K562 (cell line): ENCODE measurements around the gene DAZAP1. TPM values are rescaled to one million over a fixed set of nuclear protein-coding genes. Genes with fewer than 3 reads are reported as not detected.

ENCODE experiments used
- ARID4B ChIP-seq: sonication (generic); formaldehyde crosslinking; IDR thresholded peaks from 2 replicates; pipeline ENCODE4 v1.8.0; 2022; ENCODE audit warnings: mild to moderate bottlenecking, missing genetic modification reagents
- NELFE ChIP-seq: IDR thresholded peaks from 2 replicates; pipeline ENCODE4 v1.6.1; 2011; ENCODE audit warnings: mild to moderate bottlenecking; ENCODE audit not compliant: insufficient read depth, insufficient read length
- NR3C1 ChIP-seq: sonication (generic); formaldehyde crosslinking; IDR thresholded peaks from 2 replicates; pipeline ENCODE4 v1.8.1; 2022; ENCODE audit warnings: missing genetic modification reagents
- RBM14 ChIP-seq: fragments of 200-400 bp; formaldehyde crosslinking; IDR thresholded peaks from 2 replicates; pipeline ENCODE4 v1.6.1; 2018; ENCODE audit warnings: low read depth, mild to moderate bottlenecking, low read length, moderate library complexity, borderline replicate concordance; ENCODE audit not compliant: insufficient read depth
- ZNF318 ChIP-seq, 2 experiments: fragments of 450-650 bp; IDR thresholded peaks; 2 replicates each; pipeline ENCODE4 v1.6.1; 2016; ENCODE audit warnings: mild to moderate bottlenecking in 2 of 2, borderline replicate concordance in 1 of 2, low read depth in 1 of 2, moderate library complexity in 1 of 2
- polyA plus RNA-seq, 8 experiments: library from polyadenylated mRNA; depleted of rRNA in 4 of 8; stranded (reverse) in 5 of 8; unstranded in 3 of 8; fragments of >200 nt; fragmentation: Nextera tagmentation in 2 of 8; fragmentation: Illumina TruSeq in 1 of 8; extraction: Ambion mirVana in 2 of 8; extraction: Trizol in 1 of 8; gene quantifications; 2 replicates each; pipeline versions ENCODE4 v1.2.1 to v1.2.3, GENCODE V29; 2011 to 2014; ENCODE audit warnings: inconsistent platforms in 1 of 8, missing spikeins in 1 of 8
- total RNA-seq, 7 experiments: library from RNA; depleted of rRNA in 6 of 7; stranded (reverse); fragments of >200 nt in 6 of 7; fragmentation: Illumina TruSeq in 2 of 7; extraction: Trizol in 2 of 7; gene quantifications; 2 replicates each; pipeline versions ENCODE4 v1.2.1 to v1.2.3, GENCODE V29; 2011 to 2021; ENCODE audit warnings: low replicate concordance in 1 of 7
- TF ChIP-seq, protein P1 (sequence below): fragments of 200-800 bp; sonication (Bioruptor generic); IDR thresholded peaks from 2 replicates; pipeline ENCODE4 v1.6.1; 2016; ENCODE audit warnings: missing genetic modification characterization, missing compliant biosample characterization

DAZAP1 gene
- total and polyA plus RNA-seq, 9 of the 15 experiments (the other 6 are each of a cell fraction or from before 2014, with no cell fraction given): 10.8 to 289 (median 142) TPM

DNA sequence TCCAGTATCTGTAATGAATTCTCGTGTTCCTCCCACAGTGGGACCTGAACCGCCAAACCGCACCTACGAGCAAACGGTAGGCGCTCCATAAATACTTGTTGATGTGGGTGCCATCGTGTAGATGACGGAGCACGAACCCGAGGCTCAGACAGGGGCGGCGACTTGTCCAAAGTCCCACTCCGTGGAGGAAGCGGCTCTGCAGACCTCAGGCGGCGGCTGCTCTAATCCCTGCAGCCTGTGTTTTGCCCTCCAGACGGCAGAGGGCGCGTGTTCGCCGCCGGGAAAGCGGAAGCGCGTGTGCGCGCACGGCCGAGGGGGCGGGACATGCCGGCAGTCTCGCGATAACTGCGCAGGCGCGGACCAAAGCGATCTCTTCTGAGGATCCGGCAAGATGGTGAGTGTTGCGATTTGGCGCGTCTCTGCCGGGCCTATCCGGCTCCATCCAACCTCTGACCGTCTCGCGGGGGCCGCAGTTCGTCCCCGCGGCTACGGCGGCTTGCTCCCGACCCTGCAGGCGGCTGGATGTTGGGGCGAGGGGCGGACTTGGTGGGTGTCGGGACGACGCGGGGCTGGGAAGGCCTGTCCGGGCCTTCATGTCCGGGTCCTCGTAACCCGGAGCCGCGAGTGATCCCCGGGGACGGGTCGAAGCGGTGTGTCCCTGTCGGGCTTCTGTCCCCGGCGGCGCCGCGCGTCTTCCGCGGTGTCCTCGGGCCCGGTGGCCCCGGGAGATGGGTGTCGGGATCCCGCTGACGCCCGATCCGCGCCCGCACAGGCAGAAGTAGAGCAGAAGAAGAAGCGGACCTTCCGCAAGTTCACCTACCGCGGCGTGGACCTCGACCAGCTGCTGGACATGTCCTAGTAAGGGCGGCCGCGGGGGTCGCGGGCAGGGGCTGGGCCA, 30.9 kb downstream of the DAZAP1 start, which contains the start of gene RPS15 (continued):
- TF ChIP-seq ZNF318 (IDR thresholded peaks at IDR 0.05; ENCODE audit: borderline replicate concordance in 1 of 2, low read depth in 1 of 2) (peak in 1 of 2 experiments; percentile 96; a peak in 2 of 4 replicates), RBM14 (0 out of 2 replicates have a peak, but pooled peaks have one; percentile 72), NELFE (peak; percentile 29), ARID4B (peak; percentile 81), NR3C1 (CRISPR knock-in tag) (no peak)
- TF ChIP-seq, protein P1, sequence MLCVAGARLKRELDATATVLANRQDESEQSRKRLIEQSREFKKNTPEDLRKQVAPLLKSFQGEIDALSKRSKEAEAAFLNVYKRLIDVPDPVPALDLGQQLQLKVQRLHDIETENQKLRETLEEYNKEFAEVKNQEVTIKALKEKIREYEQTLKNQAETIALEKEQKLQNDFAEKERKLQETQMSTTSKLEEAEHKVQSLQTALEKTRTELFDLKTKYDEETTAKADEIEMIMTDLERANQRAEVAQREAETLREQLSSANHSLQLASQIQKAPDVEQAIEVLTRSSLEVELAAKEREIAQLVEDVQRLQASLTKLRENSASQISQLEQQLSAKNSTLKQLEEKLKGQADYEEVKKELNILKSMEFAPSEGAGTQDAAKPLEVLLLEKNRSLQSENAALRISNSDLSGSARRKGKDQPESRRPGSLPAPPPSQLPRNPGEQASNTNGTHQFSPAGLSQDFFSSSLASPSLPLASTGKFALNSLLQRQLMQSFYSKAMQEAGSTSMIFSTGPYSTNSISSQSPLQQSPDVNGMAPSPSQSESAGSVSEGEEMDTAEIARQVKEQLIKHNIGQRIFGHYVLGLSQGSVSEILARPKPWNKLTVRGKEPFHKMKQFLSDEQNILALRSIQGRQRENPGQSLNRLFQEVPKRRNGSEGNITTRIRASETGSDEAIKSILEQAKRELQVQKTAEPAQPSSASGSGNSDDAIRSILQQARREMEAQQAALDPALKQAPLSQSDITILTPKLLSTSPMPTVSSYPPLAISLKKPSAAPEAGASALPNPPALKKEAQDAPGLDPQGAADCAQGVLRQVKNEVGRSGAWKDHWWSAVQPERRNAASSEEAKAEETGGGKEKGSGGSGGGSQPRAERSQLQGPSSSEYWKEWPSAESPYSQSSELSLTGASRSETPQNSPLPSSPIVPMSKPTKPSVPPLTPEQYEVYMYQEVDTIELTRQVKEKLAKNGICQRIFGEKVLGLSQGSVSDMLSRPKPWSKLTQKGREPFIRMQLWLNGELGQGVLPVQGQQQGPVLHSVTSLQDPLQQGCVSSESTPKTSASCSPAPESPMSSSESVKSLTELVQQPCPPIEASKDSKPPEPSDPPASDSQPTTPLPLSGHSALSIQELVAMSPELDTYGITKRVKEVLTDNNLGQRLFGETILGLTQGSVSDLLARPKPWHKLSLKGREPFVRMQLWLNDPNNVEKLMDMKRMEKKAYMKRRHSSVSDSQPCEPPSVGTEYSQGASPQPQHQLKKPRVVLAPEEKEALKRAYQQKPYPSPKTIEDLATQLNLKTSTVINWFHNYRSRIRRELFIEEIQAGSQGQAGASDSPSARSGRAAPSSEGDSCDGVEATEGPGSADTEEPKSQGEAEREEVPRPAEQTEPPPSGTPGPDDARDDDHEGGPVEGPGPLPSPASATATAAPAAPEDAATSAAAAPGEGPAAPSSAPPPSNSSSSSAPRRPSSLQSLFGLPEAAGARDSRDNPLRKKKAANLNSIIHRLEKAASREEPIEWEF: no peak
